ENCODE data around the gene NEDD4L.

The NEDD4L gene

GRCh38 chr18:58362027-58362575, 318.1 kb downstream of the NEDD4L start:
- DNase-seq (ENCODE audit: low read depth, low spot score) = no peak
- H3K4me1 ChIP-seq (ENCODE audit: insufficient read depth, insufficient read length) = no peaks in the 10 kb centered on the region
- peaks cover 23% of the 10 kb centered on the region for H3K36me3 ChIP-seq (ENCODE audit: insufficient read depth, insufficient read length, low read length)
- TF ChIP-seq SUZ12 (IDR thresholded peaks at IDR 0.05; ENCODE audit: extremely low read depth, insufficient read depth, insufficient read length) = no peak
- no peak for TF ChIP-seq YY1 (IDR thresholded peaks at IDR 0.05; ENCODE audit: insufficient read depth, insufficient read length)
- no peak for TF ChIP-seq ZNF274 (IDR thresholded peaks at IDR 0.05; ENCODE audit: low read depth, low read length)
- no peak overlapping the region for H3K9ac ChIP-seq (ENCODE audit: insufficient read length, low read depth)
- no peak overlapping the region for H3K4me3 ChIP-seq (ENCODE audit: insufficient read length, low read depth)
- no peaks in the 10 kb centered on the region for H3K27me3 ChIP-seq (ENCODE audit: insufficient read depth, insufficient read length)
- H3K9me3 ChIP-seq (ENCODE audit: insufficient read depth, low read length) = no peaks in the 10 kb centered on the region

DNA sequence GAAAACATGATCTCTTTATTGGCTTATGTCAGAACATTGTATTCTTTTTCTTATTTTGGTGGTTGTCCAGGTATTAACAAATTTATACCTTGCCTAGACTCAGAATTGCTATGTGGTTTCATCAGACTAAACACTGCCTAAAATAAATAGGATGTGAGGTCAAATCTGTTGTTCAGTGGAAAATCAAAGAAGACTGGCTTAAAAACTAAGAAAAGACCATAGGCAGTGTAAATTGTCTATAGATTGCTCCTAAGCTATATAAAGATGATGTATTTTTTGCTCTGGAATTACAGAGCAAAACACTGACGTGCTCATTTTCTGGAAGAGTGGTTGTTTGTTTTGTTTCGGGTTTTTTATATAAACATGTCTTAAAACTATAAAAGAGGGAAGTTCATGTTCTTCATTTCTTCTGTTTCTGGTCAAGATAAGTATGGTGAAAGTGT, 318.8 kb downstream of the NEDD4L start:
- no peak for TF ChIP-seq YY1 (IDR thresholded peaks at IDR 0.05; ENCODE audit: insufficient read depth, insufficient read length)
- no peak for TF ChIP-seq SUZ12 (IDR thresholded peaks at IDR 0.05; ENCODE audit: extremely low read depth, insufficient read depth, insufficient read length)
- TF ChIP-seq ZNF274 (IDR thresholded peaks at IDR 0.05; ENCODE audit: low read depth, low read length) = no peak
- no peak overlapping the region for H3K9ac ChIP-seq (ENCODE audit: insufficient read length, low read depth)
- no peaks in the 10 kb centered on the region for H3K4me1 ChIP-seq (ENCODE audit: insufficient read depth, insufficient read length)
- DNase-seq (ENCODE audit: low read depth, low spot score) = no peak
- no peaks in the 10 kb centered on the region for H3K9me3 ChIP-seq (ENCODE audit: insufficient read depth, low read length)
- peaks cover 26% of the 10 kb centered on the region for H3K36me3 ChIP-seq (ENCODE audit: insufficient read depth, insufficient read length, low read length)
- H3K27me3 ChIP-seq (ENCODE audit: insufficient read depth, insufficient read length) = no peaks in the 10 kb centered on the region
- H3K4me3 ChIP-seq (ENCODE audit: insufficient read length, low read depth) = no peak overlapping the region

DNA sequence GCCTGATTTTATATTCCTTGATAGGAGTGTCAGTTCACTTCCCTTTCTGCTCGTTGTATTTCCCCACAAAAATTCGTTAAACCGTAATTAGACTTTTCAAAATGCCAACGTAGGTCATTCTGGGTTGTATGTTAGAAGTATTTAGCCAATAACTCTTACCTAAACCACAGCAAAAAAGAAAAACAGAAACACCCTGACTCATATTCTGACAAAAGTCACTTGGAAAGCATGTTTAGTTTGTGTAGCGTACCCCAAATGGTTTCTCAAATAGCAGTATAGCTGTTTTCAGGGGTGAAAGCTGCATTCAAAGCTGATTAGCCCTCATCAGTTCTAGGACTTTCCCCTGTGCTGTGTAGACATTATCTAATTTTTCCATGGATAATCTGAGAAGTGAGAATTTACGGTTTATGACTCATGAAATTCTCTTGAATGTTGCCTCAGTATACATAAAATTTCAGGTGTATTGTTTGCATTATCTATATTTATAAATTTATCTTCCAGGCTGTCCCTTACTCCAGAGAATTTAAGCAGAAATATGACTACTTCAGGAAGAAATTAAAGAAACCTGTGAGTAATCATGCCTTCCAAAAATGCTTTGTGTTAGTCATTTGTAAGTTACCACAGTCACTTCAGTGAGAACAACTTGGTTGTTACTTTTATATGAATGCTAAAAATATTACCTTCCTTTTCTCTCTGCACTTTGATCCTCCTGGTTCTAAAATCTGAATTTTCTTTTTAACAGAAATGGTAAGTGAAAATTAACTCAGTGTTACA, 319.9 kb downstream of the NEDD4L start:
- TF ChIP-seq SUZ12 (IDR thresholded peaks at IDR 0.05; ENCODE audit: extremely low read depth, insufficient read depth, insufficient read length) = no peak
- TF ChIP-seq YY1 (IDR thresholded peaks at IDR 0.05; ENCODE audit: insufficient read depth, insufficient read length) = no peak
- TF ChIP-seq ZNF274 (IDR thresholded peaks at IDR 0.05; ENCODE audit: low read depth, low read length) = no peak
- no peaks in the 10 kb centered on the region for H3K27me3 ChIP-seq (ENCODE audit: insufficient read depth, insufficient read length)
- no peak overlapping the region for H3K9ac ChIP-seq (ENCODE audit: insufficient read length, low read depth)
- peaks cover 35% of the 10 kb centered on the region for H3K36me3 ChIP-seq (ENCODE audit: insufficient read depth, insufficient read length, low read length)
- no peak for DNase-seq (ENCODE audit: low read depth, low spot score)
- no peaks in the 10 kb centered on the region for H3K4me1 ChIP-seq (ENCODE audit: insufficient read depth, insufficient read length)
- H3K4me3 ChIP-seq (ENCODE audit: insufficient read length, low read depth) = no peak overlapping the region
- H3K9me3 ChIP-seq (ENCODE audit: insufficient read depth, low read length) = no peaks in the 10 kb centered on the region

DNA sequence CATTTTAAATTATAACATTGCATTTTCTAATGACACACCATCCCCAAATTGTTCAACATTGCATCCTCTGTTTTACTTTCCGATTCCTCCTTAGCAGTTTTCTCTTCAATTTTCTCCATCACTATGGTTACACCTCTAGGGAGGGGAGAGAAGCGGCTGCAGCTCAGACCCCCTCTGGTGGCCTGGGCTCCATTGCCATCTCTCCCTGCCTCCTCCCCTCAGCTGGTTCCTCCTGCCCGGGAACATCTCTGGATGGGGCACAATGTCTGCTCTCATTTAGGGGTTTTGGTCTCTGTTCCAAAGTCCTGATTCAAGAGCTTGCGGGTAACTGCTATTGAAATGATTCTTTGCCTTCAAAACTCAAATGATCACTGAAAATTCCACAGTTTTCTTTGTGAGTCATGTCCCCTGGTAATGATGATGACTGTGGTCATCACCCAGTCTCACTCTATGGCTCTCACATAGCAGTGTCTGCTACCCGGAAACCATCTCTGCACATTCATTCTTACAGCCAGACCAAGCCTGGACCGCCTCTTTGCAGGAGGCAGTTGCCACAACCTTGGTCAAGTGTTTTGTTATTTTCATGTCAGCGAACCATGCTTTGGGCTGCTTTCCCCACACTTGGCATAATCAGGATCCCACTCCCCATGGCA, 321.0 kb downstream of the NEDD4L start:
- Histone ChIP-seq H3K36me3 (ENCODE audit: insufficient read depth, insufficient read length, low read length) (peaks cover 45% of the 10 kb centered on the region), H3K9ac (ENCODE audit: insufficient read length, low read depth) (no peak overlapping the region), H3K4me1 (ENCODE audit: insufficient read depth, insufficient read length) (no peaks in the 10 kb centered on the region), H3K9me3 (ENCODE audit: insufficient read depth, low read length) (no peaks in the 10 kb centered on the region), H3K27me3 (ENCODE audit: insufficient read depth, insufficient read length) (no peaks in the 10 kb centered on the region), H3K4me3 (ENCODE audit: insufficient read length, low read depth) (no peak overlapping the region)
- TF ChIP-seq SUZ12 (IDR thresholded peaks at IDR 0.05; ENCODE audit: extremely low read depth, insufficient read depth, insufficient read length) = no peak
- DNase-seq (ENCODE audit: low read depth, low spot score) = no peak

GRCh38 chr18:58367425-58368140, 323.6 kb downstream of the NEDD4L start:
- Histone ChIP-seq H3K9me3 (ENCODE audit: insufficient read depth, low read length) (no peaks in the 10 kb centered on the region), H3K9ac (ENCODE audit: insufficient read length, low read depth) (no peak overlapping the region), H3K4me3 (ENCODE audit: insufficient read length, low read depth) (no peak overlapping the region), H3K4me1 (ENCODE audit: insufficient read depth, insufficient read length) (no peaks in the 10 kb centered on the region), H3K36me3 (ENCODE audit: insufficient read depth, insufficient read length, low read length) (peaks cover 58% of the 10 kb centered on the region), H3K27me3 (ENCODE audit: insufficient read depth, insufficient read length) (no peaks in the 10 kb centered on the region)
- no peak for TF ChIP-seq ZNF274 (IDR thresholded peaks at IDR 0.05; ENCODE audit: low read depth, low read length)
- no peak for TF ChIP-seq SUZ12 (IDR thresholded peaks at IDR 0.05; ENCODE audit: extremely low read depth, insufficient read depth, insufficient read length)
- TF ChIP-seq YY1 (IDR thresholded peaks at IDR 0.05; ENCODE audit: insufficient read depth, insufficient read length) = no peak
- DNase-seq (ENCODE audit: low read depth, low spot score) = no peak

DNA sequence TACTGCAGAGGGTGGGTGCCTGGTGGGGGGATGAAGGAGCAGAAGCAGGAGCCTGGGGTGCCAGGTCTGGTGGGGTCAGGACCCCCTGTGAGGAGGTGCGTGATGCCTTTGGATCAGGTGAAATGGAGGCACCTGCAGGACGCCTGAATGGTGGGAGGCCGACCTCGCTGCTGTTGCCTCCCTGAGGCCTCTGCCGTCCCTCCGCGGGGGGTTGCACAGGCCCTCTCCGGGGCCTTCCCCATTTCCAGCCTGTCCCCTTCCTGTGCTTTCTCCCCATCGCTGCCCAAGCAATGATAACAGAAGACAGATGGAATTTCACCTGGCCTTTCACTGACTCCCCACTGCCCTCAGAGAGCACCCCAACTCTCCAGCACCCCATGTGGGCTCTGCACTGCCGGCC, 325.6 kb downstream of the NEDD4L start:
- Histone ChIP-seq H3K9me3 (ENCODE audit: insufficient read depth, low read length) (no peaks in the 10 kb centered on the region), H3K4me1 (ENCODE audit: insufficient read depth, insufficient read length) (no peaks in the 10 kb centered on the region), H3K36me3 (ENCODE audit: insufficient read depth, insufficient read length, low read length) (peaks cover 73% of the 10 kb centered on the region), H3K4me3 (ENCODE audit: insufficient read length, low read depth) (no peak overlapping the region), H3K27me3 (ENCODE audit: insufficient read depth, insufficient read length) (no peaks in the 10 kb centered on the region), H3K9ac (ENCODE audit: insufficient read length, low read depth) (no peak overlapping the region)
- DNase-seq (ENCODE audit: low read depth, low spot score) = no peak
- no peak for TF ChIP-seq SUZ12 (IDR thresholded peaks at IDR 0.05; ENCODE audit: extremely low read depth, insufficient read depth, insufficient read length)

GRCh38 chr18:58370038-58370580, 326.1 kb downstream of the NEDD4L start:
- DNase-seq (ENCODE audit: low read depth, low spot score) = no peak
- Histone ChIP-seq H3K36me3 (ENCODE audit: insufficient read depth, insufficient read length, low read length) (peaks cover 75% of the 10 kb centered on the region), H3K9ac (ENCODE audit: insufficient read length, low read depth) (no peak overlapping the region), H3K9me3 (ENCODE audit: insufficient read depth, low read length) (no peaks in the 10 kb centered on the region), H3K4me1 (ENCODE audit: insufficient read depth, insufficient read length) (no peaks in the 10 kb centered on the region), H3K4me3 (ENCODE audit: insufficient read length, low read depth) (no peak overlapping the region), H3K27me3 (ENCODE audit: insufficient read depth, insufficient read length) (no peaks in the 10 kb centered on the region)
- TF ChIP-seq SUZ12 (IDR thresholded peaks at IDR 0.05; ENCODE audit: extremely low read depth, insufficient read depth, insufficient read length) = no peak
- TF ChIP-seq YY1 (IDR thresholded peaks at IDR 0.05; ENCODE audit: insufficient read depth, insufficient read length) = no peak
- no peak for TF ChIP-seq ZNF274 (IDR thresholded peaks at IDR 0.05; ENCODE audit: low read depth, low read length)

Data from NT2/D1 (cell line).